H9 (cell line): ENCODE data around the gene COG8. TPM values are rescaled to one million over a fixed set of nuclear protein-coding genes. Genes with fewer than 3 reads are reported as not detected.
A peak's percentile ranks its signal among the peaks of the same experiment; 100 is the strongest.

ENCODE experiments used
- DNase-seq: peaks from one replicate; pipeline ENCODE4 v3.0.0-alpha.2; 2017
- H2AFZ ChIP-seq: one replicate; pipeline ENCODE4 v1.6.1; 2013; ENCODE audit warnings: mild to moderate bottlenecking, low read length, control low read depth, moderate library complexity
- H2AK5ac ChIP-seq: 2 replicates; pipeline ENCODE4 v1.6.1; 2013; ENCODE audit warnings: low read length, control low read depth, mixed read lengths; ENCODE audit not compliant: insufficient read length
- H2BK120ac ChIP-seq: one replicate; pipeline ENCODE4 v1.6.1; 2013; ENCODE audit warnings: low read depth, mild to moderate bottlenecking, low read length, control low read depth, inconsistent platforms; ENCODE audit not compliant: poor library complexity, severe bottlenecking
- H2BK12ac ChIP-seq: 2 replicates; pipeline ENCODE4 v1.6.1; 2013; ENCODE audit warnings: low read length, control low read depth, mixed read lengths, low read depth; ENCODE audit not compliant: insufficient read length
- H2BK15ac ChIP-seq: 2 replicates; pipeline ENCODE4 v1.6.1; 2013; ENCODE audit warnings: low read depth, low read length, control low read depth
- H2BK20ac ChIP-seq: one replicate; pipeline ENCODE4 v1.6.1; 2013; ENCODE audit warnings: low read depth, mild to moderate bottlenecking, low read length, control low read depth, inconsistent platforms; ENCODE audit not compliant: poor library complexity, severe bottlenecking
- H2BK5ac ChIP-seq: 2 replicates; pipeline ENCODE4 v1.6.1; 2013; ENCODE audit warnings: low read length, control low read depth, mixed read lengths; ENCODE audit not compliant: insufficient read length
- H3K14ac ChIP-seq: 2 replicates; pipeline ENCODE4 v1.6.1; 2013; ENCODE audit warnings: low read length, control low read depth; ENCODE audit not compliant: insufficient read depth
- H3K18ac ChIP-seq: 2 replicates; pipeline ENCODE4 v1.6.1; 2013; ENCODE audit warnings: low read depth, mild to moderate bottlenecking, mixed read lengths, low read length, control low read depth; ENCODE audit not compliant: insufficient read length
- H3K23ac ChIP-seq: 2 replicates; pipeline ENCODE4 v1.6.1; 2013; ENCODE audit warnings: low read length, control low read depth, mixed read lengths, low read depth; ENCODE audit not compliant: insufficient read length
- H3K23me2 ChIP-seq: 2 replicates; pipeline ENCODE4 v1.6.1; 2013; ENCODE audit warnings: low read depth, mild to moderate bottlenecking, mixed read lengths, low read length, control low read depth; ENCODE audit not compliant: insufficient read length, poor library complexity, severe bottlenecking
- H3K27ac ChIP-seq: 2 replicates; pipeline ENCODE4 v1.5.1; 2013; ENCODE audit warnings: low read length, control low read depth, mixed read lengths, low read depth; ENCODE audit not compliant: insufficient read length
- H3K27me3 ChIP-seq: 2 replicates; pipeline ENCODE4 v1.6.1; 2013; ENCODE audit warnings: low read length, control low read depth, inconsistent platforms; ENCODE audit not compliant: insufficient read depth
- H3K4ac ChIP-seq: 2 replicates; pipeline ENCODE4 v1.6.1; 2013; ENCODE audit warnings: low read depth, mild to moderate bottlenecking, control low read depth, inconsistent platforms, low read length, moderate library complexity
- H3K4me1 ChIP-seq: 2 replicates; pipeline ENCODE4 v1.6.1; 2013; ENCODE audit warnings: low read length, control low read depth, inconsistent platforms; ENCODE audit not compliant: insufficient read depth
- H3K4me2 ChIP-seq: 2 replicates; pipeline ENCODE4 v1.6.1; 2013; ENCODE audit warnings: low read length, control low read depth, mixed read lengths; ENCODE audit not compliant: insufficient read length, insufficient read depth
- H3K56ac ChIP-seq: 2 replicates; pipeline ENCODE4 v1.6.1; 2013; ENCODE audit warnings: low read depth, mild to moderate bottlenecking, mixed read lengths, low read length, control low read depth; ENCODE audit not compliant: insufficient read length
- H3K79me1 ChIP-seq: 2 replicates; pipeline ENCODE4 v1.6.1; 2013; ENCODE audit warnings: low read depth, mild to moderate bottlenecking, moderate library complexity, low read length, control low read depth, inconsistent platforms; ENCODE audit not compliant: insufficient read depth, poor library complexity, severe bottlenecking
- H3K79me2 ChIP-seq: 2 replicates; pipeline ENCODE4 v1.6.1; 2013; ENCODE audit warnings: low read length, control low read depth, inconsistent platforms; ENCODE audit not compliant: insufficient read depth
- H3K9ac ChIP-seq: 2 replicates; pipeline ENCODE4 v1.6.1; 2013; ENCODE audit warnings: low read length, control low read depth, mixed read lengths; ENCODE audit not compliant: insufficient read length; ENCODE audit errors: extremely low read depth
- H3K9me3 ChIP-seq: one replicate; pipeline ENCODE4 v1.6.1; 2013; ENCODE audit warnings: low read depth, low read length, inconsistent platforms; ENCODE audit not compliant: control insufficient read depth
- H3T11ph ChIP-seq: one replicate; pipeline ENCODE4 v1.6.1; 2013; ENCODE audit warnings: mild to moderate bottlenecking, low read length, control low read depth, inconsistent platforms
- H4K20me1 ChIP-seq: one replicate; pipeline ENCODE4 v1.6.1; 2013; ENCODE audit not compliant: control insufficient read depth, insufficient read length, insufficient read depth
- H4K5ac ChIP-seq: 2 replicates; pipeline ENCODE4 v1.6.1; 2013; ENCODE audit warnings: low read depth, mild to moderate bottlenecking, mixed read lengths, low read length, control low read depth; ENCODE audit not compliant: insufficient read length
- H4K8ac ChIP-seq: replicated peaks from 2 replicates; pipeline ENCODE4 v1.6.1; 2013; ENCODE audit warnings: low read length, control low read depth, mixed read lengths, low read depth; ENCODE audit not compliant: insufficient read length
- H4K91ac ChIP-seq: 2 replicates; pipeline ENCODE4 v1.6.1; 2013; ENCODE audit warnings: low read depth, mild to moderate bottlenecking, moderate library complexity, mixed read lengths, low read length, control low read depth; ENCODE audit not compliant: insufficient read length
- H3K27ac Mint-ChIP-seq, 3 experiments: 2 replicates in 2 of 3; 3 replicates in 1 of 3; pipeline ENCODE4 v1.8.0; 2020 to 2021; ENCODE audit warnings: mixed read lengths in 3 of 3, mild to moderate bottlenecking in 1 of 3, moderate library complexity in 1 of 3
- H3K27me3 Mint-ChIP-seq: 2 replicates; pipeline ENCODE4 v1.8.0; 2021; ENCODE audit warnings: low read depth, mild to moderate bottlenecking, moderate library complexity, mixed read lengths
- H3K36me3 Mint-ChIP-seq, 3 experiments: 2 replicates in 2 of 3; 3 replicates in 1 of 3; pipeline ENCODE4 v1.8.0; 2020 to 2021; ENCODE audit warnings: low read depth in 3 of 3, mixed read lengths in 3 of 3; ENCODE audit not compliant: insufficient read depth in 1 of 3
- H3K4me1 Mint-ChIP-seq, 2 experiments: 2 replicates each; pipeline ENCODE4 v1.8.0; 2020; ENCODE audit warnings: mixed read lengths in 2 of 2
- H3K4me3 Mint-ChIP-seq, 2 experiments: 2 replicates in 1 of 2; 3 replicates in 1 of 2; pipeline ENCODE4 v1.8.0; 2020 to 2021; ENCODE audit warnings: mild to moderate bottlenecking in 2 of 2, mixed read lengths in 2 of 2, moderate library complexity in 1 of 2
- H3K9me3 Mint-ChIP-seq, 2 experiments: 2 replicates in 1 of 2; 3 replicates in 1 of 2; pipeline ENCODE4 v1.8.0; 2020; ENCODE audit warnings: mild to moderate bottlenecking in 2 of 2, mixed read lengths in 2 of 2, moderate library complexity in 1 of 2
- CTCF ChIP-seq: fragments of 200-600 bp; sonication (generic); conservative IDR thresholded peaks from 3 replicates; pipeline ENCODE4 v1.8.0; 2021; ENCODE audit warnings: antibody characterized with exemption, mild to moderate bottlenecking
- WGBS: extraction: QIAGEN DNeasy Blood & Tissue Kit; methylation state at CpG from one replicate; pipeline ENCODE4 v1.1.7; 2013; ENCODE audit warnings: missing lambda C conversion rate, low lambda C conversion rate, mixed read lengths; ENCODE audit not compliant: insufficient read length; ENCODE audit errors: extremely low coverage; 5-methylcytosine and 5-hydroxymethylcytosine counted together
- total RNA-seq: library from RNA; stranded (reverse); gene quantifications from 2 replicates; pipeline ENCODE4 v1.2.1, GENCODE V29; 2021

The COG8 gene
- total RNA-seq, 1 experiment from 2014 or later = 52.3 TPM

- H3K9me3 Mint-ChIP-seq = no peaks in the 10 kb centered on the region
- H2AFZ ChIP-seq = no peak overlapping the region
- no peak overlapping the region for H3K27ac ChIP-seq
- peaks cover 0 to 10% (median 4%) of the 10 kb centered on the region in 3 experiments; a peak in 4 of 7 replicates for H3K36me3 Mint-ChIP-seq
- no peak overlapping the region for H4K91ac ChIP-seq
- H2BK15ac ChIP-seq = no peak overlapping the region
- no peak overlapping the region for H2AK5ac ChIP-seq
- no peaks in the 10 kb centered on the region for H3K27me3 ChIP-seq
- H3K56ac ChIP-seq = no peak overlapping the region
- no peak overlapping the region for H3K4ac ChIP-seq
- peak overlapping the region; percentile 7 for H2BK120ac ChIP-seq
- H3K79me2 ChIP-seq = no peaks in the 10 kb centered on the region
- H3K9ac ChIP-seq = no peak overlapping the region
- H3K18ac ChIP-seq = no peak overlapping the region
- no peak overlapping the region for H4K5ac ChIP-seq
- WGBS = no CpG with 5 or more reads among the region's 6 CpGs
- H3K9me3 ChIP-seq = no peaks in the 10 kb centered on the region
- H3K79me1 ChIP-seq = no peaks in the 10 kb centered on the region
- no peaks in the 10 kb centered on the region for H3K23me2 ChIP-seq
- no peaks in the 10 kb centered on the region for H4K20me1 ChIP-seq
- no peak overlapping the region for H2BK12ac ChIP-seq
- H3K27me3 Mint-ChIP-seq = no peaks in the 10 kb centered on the region
- no peak overlapping the region for H2BK5ac ChIP-seq
- no peak overlapping the region for H3K14ac ChIP-seq
- H3K4me3 Mint-ChIP-seq = no peak overlapping the region
- no peak overlapping the region for H3T11ph ChIP-seq
- H4K8ac ChIP-seq = no peak overlapping the region
- no peak overlapping the region for H3K4me2 ChIP-seq
- H3K4me1 ChIP-seq = no peaks in the 10 kb centered on the region
- no peak for DNase-seq
- no peak for TF ChIP-seq CTCF
- no peak overlapping the region for H2BK20ac ChIP-seq
- H3K27ac Mint-ChIP-seq = no peak overlapping the region
- H3K4me1 Mint-ChIP-seq = no peaks in the 10 kb centered on the region
- no peak overlapping the region for H3K23ac ChIP-seq
Observed at GRCh38 chr16:69350536-69351133, 11.3 kb upstream of the COG8 start.
